Measurements from ENCODE around the gene ZNF485. TPM values are rescaled to one million over a fixed set of nuclear protein-coding genes. Genes with fewer than 3 reads are reported as not detected.
"Not testable (repeated sequence)": the region's sequence is repeated elsewhere in the genome, so short reads cannot be mapped to it uniquely, and the experiment has no call there.

The ZNF485 gene
- total RNA-seq, 1 experiment from 2014 or later: 2.9 TPM

DNA sequence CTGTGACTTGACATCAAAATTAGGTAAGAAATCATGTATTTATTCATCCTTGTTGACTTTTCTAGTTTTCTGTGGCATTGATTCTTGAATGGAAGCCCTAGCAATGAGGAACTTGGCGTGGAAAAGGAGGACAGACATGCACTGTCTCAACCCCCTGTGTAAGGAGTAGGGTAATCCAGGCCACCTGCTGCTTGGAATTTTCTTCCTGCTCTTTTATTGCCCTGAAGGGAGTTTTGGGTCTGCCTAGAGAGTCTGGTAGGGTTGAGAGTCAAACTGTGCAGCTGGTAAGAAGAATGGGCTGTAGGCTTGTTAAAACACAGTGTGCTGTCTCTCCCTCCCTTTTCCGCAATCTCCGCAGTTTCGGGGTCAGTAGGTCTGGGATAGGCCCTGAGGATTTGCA is 22.7 kb downstream of the ZNF485 start:
- Histone ChIP-seq H3K4me1 (no peaks in the 10 kb centered on the region), H3K27me3 (no peaks in the 10 kb centered on the region), H3K9me3 (replicated peaks) (no peaks in the 10 kb centered on the region), H3K27ac (no peak overlapping the region), H3K4me3 (no peak overlapping the region), H3K36me3 (no peaks in the 10 kb centered on the region)
- DNase-seq: no peak

DNA sequence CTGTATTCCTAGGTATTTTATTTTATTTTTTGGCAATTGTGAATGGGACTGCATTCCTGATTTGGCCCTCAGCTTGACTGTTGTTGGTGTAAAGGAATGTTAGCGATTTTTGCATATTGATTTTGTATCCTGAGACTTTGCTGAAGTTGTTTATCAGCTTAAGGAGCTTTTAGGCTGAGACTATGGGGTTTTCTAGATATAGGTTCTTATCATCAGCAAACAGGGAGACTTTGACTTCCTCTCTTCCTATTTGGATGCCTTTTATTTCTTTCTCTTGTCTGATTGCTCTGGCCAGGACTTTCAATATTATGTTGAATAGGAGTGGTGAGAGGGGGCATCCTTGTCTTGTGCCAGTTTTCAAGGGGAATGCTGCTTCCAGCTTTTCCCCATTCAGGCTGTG is 29.6 kb downstream of the ZNF485 start:
- not testable (repeated sequence) for H3K4me1 ChIP-seq; H3K27me3 ChIP-seq; H3K27ac ChIP-seq; H3K36me3 ChIP-seq; DNase-seq; H3K9me3 ChIP-seq (replicated peaks); H3K4me3 ChIP-seq

DNA sequence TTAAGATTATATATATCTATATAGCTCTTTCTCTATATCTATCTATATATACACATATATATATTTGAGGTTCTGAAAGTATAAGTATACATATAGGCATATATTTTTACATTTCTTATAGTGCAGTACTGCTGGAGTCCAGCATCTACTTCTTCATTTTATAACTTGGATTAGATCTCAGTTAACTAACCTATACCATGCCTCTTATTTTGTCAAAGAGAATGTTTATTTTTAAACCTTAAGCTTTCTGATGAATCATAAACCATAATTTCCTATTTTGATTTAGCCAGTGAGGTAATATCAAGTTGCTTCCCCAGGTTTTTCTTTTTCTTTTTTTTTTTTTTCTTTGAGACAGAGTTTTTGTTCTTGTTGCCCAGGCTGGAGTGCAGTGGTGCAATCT is 34.4 kb downstream of the ZNF485 start:
- H3K27ac ChIP-seq: no peak overlapping the region
- no peaks in the 10 kb centered on the region for H3K27me3 ChIP-seq
- H3K36me3 ChIP-seq: peaks cover 13% of the 10 kb centered on the region
- H3K9me3 ChIP-seq (replicated peaks): no peaks in the 10 kb centered on the region; the same call in 1 of the 2 replicates
- no peak for DNase-seq
- H3K4me3 ChIP-seq: no peak overlapping the region
- H3K4me1 ChIP-seq: no peaks in the 10 kb centered on the region

GRCh38 chr10:43644252-43644651 is 38.0 kb downstream of the ZNF485 start:
- Histone ChIP-seq H3K36me3 (peaks cover 13% of the 10 kb centered on the region), H3K27ac (no peak overlapping the region), H3K27me3 (no peaks in the 10 kb centered on the region), H3K9me3 (replicated peaks) (no peaks in the 10 kb centered on the region; the same call in 1 of the 2 replicates), H3K4me3 (no peak overlapping the region), H3K4me1 (no peaks in the 10 kb centered on the region)
- DNase-seq: no peak

GRCh38 chr10:43645866-43646265 is 39.6 kb downstream of the ZNF485 start:
- Histone ChIP-seq H3K27ac (no peak overlapping the region), H3K4me3 (no peak overlapping the region), H3K9me3 (replicated peaks) (no peaks in the 10 kb centered on the region; the same call in 1 of the 2 replicates), H3K27me3 (no peaks in the 10 kb centered on the region), H3K36me3 (peaks cover 13% of the 10 kb centered on the region), H3K4me1 (no peaks in the 10 kb centered on the region)
- no peak for DNase-seq

DNA sequence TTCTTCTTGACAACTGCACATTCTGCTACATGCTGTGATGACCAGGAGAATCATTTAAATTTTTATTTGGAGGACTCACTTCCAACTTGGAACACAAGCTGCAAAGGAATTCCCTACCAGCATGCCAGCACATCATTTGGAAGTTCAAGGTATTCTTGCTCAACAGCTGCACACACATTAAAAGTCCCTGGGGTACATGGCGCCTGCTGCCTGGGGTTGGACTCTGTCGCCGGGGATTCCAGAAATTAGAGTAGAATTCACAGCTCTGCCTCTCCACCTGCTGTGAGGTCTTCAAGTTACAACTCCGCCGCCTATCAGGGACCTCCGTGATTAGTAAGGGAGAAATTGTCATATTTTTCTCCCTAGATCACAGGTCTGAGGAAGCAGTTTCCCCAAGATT is 41.3 kb downstream of the ZNF485 start:
- peak; percentile 82 to 85 for DNase-seq
- H3K27ac ChIP-seq: peak overlapping the region; percentile 92
- no peaks in the 10 kb centered on the region; the same call in 1 of the 2 replicates for H3K9me3 ChIP-seq (replicated peaks)
- peaks cover 13% of the 10 kb centered on the region for H3K36me3 ChIP-seq
- H3K27me3 ChIP-seq: no peaks in the 10 kb centered on the region
- H3K4me1 ChIP-seq: no peaks in the 10 kb centered on the region
- H3K4me3 ChIP-seq: peak overlapping the region; percentile 82

DNA sequence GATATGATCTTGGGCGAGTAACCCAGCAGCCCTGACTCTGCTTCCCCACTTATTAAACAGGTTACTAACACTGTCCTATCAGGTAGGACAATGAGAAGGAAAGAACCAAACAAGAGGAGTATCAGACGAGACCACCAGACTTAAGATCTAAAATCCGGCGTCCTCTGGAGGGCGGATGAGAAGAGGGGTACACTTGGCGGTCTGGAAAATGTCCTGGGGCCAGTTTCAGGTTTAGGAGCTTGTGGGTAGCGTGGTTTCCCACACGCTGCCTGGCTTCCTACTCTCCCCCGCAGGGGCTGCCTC is 41.8 kb downstream of the ZNF485 start:
- Histone ChIP-seq H3K27ac (peak overlapping the region; percentile 92), H3K27me3 (no peaks in the 10 kb centered on the region)

DNA sequence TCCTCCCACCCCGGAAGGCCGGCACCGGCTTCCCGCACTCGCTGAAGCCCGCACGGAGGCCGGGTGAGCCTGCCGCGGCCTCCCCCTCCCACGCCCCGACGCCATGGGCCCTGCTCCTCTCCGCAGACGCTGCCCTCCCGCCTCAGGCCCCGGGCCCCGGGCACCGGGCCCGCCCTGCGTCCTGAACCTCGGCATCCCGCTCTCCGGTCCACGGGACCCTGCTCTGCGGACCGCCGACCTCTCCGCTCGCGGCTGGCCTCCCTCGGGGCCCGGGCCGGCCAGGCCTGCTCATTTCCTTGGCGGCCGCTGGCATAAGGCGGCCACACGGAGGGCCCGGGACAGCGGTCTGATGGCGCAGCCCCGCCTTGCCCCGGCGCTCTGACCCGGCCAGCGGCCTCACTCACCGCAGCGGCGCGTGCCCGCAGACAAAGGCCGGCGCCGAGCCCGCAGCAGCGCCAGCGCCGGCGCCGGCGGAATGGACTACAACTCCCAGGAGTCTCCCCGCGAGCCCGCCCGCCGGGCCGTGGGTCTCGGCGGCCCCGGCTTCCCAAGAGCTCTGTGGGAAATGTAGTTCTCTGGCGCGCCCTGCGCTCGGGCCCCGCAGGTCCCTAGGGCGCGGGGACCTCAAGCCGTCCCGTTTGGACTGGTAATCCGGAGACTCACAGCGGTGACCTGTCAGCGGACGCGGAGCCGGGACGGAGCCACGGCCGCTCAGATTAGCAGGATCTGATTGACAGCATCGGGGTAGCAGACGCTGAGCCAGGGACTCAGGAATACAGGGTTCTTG is 42.4 kb downstream of the ZNF485 start, which contains the start of gene ZNF32:
ZNF32 (minus strand) TSS at position 484 of the 787 bp plus-strand sequence. CDS start 2,748 bp downstream, outside the sequence.
- Histone ChIP-seq H3K27me3 (no peaks in the 10 kb centered on the region), H3K4me3 (peak within 1 kb of the TSS; percentile 82), H3K27ac (peak within 1 kb of the TSS; percentile 92), H3K36me3 (peaks cover 13% of the 10 kb centered on the region), H3K9me3 (replicated peaks) (no peaks in the 10 kb centered on the region; the same call in 1 of the 2 replicates), H3K4me1 (0 out of 2 replicates have a peak, but pooled peaks cover under 1% of the 10 kb centered on the region)
- peak; percentile 68 to 76 for DNase-seq

More for the DNA sequence above, 41.8 kb downstream of the ZNF485 start:
- Histone ChIP-seq H3K36me3 (peaks cover 13% of the 10 kb centered on the region), H3K4me3 (peak overlapping the region; percentile 82), H3K4me1 (no peaks in the 10 kb centered on the region), H3K9me3 (replicated peaks) (no peaks in the 10 kb centered on the region; the same call in 1 of the 2 replicates)
- peak in 1 of 2 experiments; percentile 44 for DNase-seq

DNA sequence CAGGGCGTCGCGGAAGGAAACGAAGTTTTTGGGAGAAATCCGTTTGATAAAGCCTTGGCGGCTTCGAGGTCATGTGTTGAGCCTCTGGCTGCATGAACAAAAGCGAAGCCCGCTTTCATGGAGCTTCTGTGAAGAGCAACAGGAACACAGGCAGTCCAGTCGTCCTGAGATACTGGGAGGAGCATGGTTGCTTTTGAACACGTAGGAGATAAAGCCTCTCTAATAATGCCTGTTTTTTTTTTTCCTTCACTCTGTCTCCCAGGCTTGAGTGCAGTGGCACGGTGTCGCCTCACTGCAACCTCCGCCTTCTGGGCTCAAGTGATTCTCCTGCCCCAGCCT is 42.9 kb downstream of the ZNF485 start:
- no peak for DNase-seq
- Histone ChIP-seq H3K27ac (peak overlapping the region; percentile 92; the same call in 1 of the 2 replicates), H3K27me3 (no peaks in the 10 kb centered on the region), H3K4me1 (0 out of 2 replicates have a peak, but pooled peaks cover 2% of the 10 kb centered on the region), H3K4me3 (peak overlapping the region; percentile 82), H3K36me3 (peaks cover 7% of the 10 kb centered on the region), H3K9me3 (replicated peaks) (no peaks in the 10 kb centered on the region; the same call in 1 of the 2 replicates)

DNA sequence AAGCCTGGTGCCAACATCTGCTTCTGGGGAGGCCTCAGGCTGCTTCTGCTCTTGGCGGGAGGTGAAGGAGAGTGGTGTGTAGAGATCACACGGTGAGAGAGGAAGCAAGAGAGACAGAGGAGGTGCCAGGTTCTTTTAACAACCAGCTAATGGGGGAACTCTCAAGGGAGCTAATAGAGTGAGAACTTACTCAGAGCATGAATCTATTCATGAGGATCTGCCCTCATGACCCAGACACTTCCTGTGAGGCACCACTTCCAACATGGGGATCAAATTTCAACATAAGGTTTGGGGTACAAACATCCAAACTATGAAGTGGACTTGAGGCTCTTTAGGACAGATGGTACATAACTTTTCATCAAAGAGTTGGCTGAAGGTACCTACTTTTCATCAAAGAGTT is 47.5 kb downstream of the ZNF485 start:
- no peak overlapping the region for H3K4me3 ChIP-seq
- no peaks in the 10 kb centered on the region for H3K9me3 ChIP-seq (replicated peaks)
- H3K27me3 ChIP-seq: no peaks in the 10 kb centered on the region
- peak in 1 of 2 experiments; percentile 7 for DNase-seq
- 0 out of 2 replicates have a peak, but pooled peaks cover 2% of the 10 kb centered on the region for H3K4me1 ChIP-seq
- H3K27ac ChIP-seq: no peak overlapping the region
- no peaks in the 10 kb centered on the region for H3K36me3 ChIP-seq

DNA sequence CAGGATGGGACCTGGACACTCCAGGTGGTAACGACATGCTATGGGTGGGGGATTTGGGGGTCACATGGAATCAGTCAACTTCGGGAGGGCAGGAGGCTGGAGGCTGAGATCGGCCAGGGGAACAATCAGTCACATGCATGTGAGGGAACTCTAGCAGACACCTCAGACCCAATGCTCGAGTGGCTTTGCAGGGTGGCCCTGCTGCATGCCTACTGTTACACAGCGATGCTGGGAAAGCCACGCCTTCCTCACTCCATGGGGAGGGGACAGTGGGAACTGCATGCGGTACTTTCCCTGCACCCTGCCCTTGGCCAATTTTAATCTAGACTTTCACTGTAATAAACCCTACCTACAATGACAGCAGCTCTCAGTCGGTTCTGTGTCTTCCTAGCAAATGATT is 49.1 kb downstream of the ZNF485 start:
- Histone ChIP-seq H3K27me3 (no peaks in the 10 kb centered on the region), H3K4me3 (no peak overlapping the region), H3K36me3 (no peaks in the 10 kb centered on the region), H3K9me3 (replicated peaks) (no peaks in the 10 kb centered on the region), H3K4me1 (0 out of 2 replicates have a peak, but pooled peaks cover 2% of the 10 kb centered on the region), H3K27ac (no peak overlapping the region)
- no peak for DNase-seq

GRCh38 chr10:43658227-43658626 is 52.0 kb downstream of the ZNF485 start:
- H3K27me3 ChIP-seq: no peaks in the 10 kb centered on the region
- no peak overlapping the region for H3K27ac ChIP-seq
- no peak overlapping the region for H3K4me3 ChIP-seq
- DNase-seq: no peak
- 0 out of 2 replicates have a peak, but pooled peaks cover 2% of the 10 kb centered on the region for H3K4me1 ChIP-seq
- H3K9me3 ChIP-seq (replicated peaks): no peaks in the 10 kb centered on the region
- H3K36me3 ChIP-seq: no peaks in the 10 kb centered on the region

GRCh38 chr10:43665054-43665453 is 58.8 kb downstream of the ZNF485 start:
- no peaks in the 10 kb centered on the region for H3K9me3 ChIP-seq (replicated peaks)
- no peaks in the 10 kb centered on the region for H3K27me3 ChIP-seq
- no peaks in the 10 kb centered on the region for H3K4me1 ChIP-seq
- no peak overlapping the region for H3K27ac ChIP-seq
- no peaks in the 10 kb centered on the region for H3K36me3 ChIP-seq
- DNase-seq: no peak
- no peak overlapping the region for H3K4me3 ChIP-seq

DNA sequence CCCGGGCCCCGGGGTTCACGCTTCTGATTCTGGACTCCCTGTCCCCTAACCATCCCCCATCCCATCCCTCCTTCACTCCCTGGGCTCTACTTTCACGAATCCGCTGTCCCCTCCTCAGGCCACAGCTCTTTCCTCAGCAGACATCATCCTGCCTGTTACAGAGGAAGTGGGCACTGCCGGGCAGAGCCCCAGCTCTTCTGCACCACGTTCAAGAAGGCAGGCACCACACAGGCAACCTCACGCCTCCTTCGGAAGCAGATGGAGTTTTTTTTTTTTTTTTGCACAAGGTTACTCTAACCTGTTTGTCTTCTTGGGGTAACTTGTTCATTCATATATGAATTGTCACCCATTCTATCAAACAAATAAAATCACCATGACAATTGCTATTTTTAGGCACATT is 60.3 kb downstream of the ZNF485 start:
- no peak for DNase-seq
- H3K27ac ChIP-seq: no peak overlapping the region
- H3K27me3 ChIP-seq: no peaks in the 10 kb centered on the region
- H3K9me3 ChIP-seq (replicated peaks): no peaks in the 10 kb centered on the region
- no peaks in the 10 kb centered on the region for H3K36me3 ChIP-seq
- H3K4me1 ChIP-seq: no peaks in the 10 kb centered on the region
- no peak overlapping the region for H3K4me3 ChIP-seq

DNA sequence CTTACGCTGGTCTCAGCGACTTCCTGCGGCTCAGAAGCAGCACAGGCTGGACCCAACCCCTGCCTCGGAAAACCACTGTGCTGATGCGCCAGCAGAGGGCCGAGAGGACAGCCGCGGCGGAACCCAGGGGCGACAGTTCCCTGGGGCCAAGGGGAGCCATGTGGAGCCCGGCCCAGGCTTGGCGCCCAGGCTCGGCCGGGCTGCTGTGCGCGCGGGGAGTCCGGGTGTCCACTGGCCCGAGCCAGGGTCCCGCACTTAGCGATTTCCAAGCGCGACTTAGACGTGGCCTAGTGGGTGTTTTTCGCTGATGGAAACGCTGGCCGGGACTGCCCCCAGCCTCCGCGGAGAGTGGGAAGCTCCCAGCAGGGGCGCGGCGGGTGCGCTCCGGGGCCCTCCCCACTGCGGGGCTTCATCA is 61.1 kb downstream of the ZNF485 start:
- H3K9me3 ChIP-seq (replicated peaks): no peaks in the 10 kb centered on the region
- no peak overlapping the region for H3K4me3 ChIP-seq
- no peak overlapping the region for H3K27ac ChIP-seq
- H3K4me1 ChIP-seq: no peaks in the 10 kb centered on the region
- DNase-seq: no peak
- H3K27me3 ChIP-seq: no peaks in the 10 kb centered on the region
- H3K36me3 ChIP-seq: no peaks in the 10 kb centered on the region
